ENCODE results near the gene PREP. TPM values are rescaled to one million over a fixed set of nuclear protein-coding genes. Genes with fewer than 3 reads are reported as not detected.
A peak's percentile ranks its signal among the peaks of the same experiment; 100 is the strongest.

PREP gene
- total RNA-seq, 2 donors from 2014 or later = 13.7 to 16.8 TPM

DNA sequence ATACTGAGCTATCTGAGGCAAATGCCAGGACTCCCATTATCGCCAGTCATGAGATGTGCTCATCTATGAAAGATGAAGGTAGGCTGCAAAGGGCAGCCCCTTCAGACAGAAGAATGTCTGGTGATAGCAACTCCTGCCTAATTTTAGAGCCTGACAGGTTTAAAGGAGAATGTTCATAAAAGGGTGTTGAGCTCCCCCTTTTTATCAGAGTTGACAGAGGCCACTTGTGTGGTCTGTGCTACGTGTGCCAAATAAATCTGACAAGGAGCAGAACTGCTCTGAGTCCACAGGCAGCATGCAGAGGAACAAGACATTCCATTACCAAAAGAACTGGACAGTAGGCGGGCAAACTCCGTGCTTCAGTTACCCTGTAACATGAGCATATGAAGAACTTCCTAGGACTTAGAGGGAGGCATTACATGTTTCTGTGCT, 101.8 kb downstream of the PREP start:
- peak overlapping the region in 1 of 2 donors; percentile 76 for H3K27ac ChIP-seq
- H3K4me1 ChIP-seq = no peaks in the 10 kb centered on the region
- TF ChIP-seq, protein P1, sequence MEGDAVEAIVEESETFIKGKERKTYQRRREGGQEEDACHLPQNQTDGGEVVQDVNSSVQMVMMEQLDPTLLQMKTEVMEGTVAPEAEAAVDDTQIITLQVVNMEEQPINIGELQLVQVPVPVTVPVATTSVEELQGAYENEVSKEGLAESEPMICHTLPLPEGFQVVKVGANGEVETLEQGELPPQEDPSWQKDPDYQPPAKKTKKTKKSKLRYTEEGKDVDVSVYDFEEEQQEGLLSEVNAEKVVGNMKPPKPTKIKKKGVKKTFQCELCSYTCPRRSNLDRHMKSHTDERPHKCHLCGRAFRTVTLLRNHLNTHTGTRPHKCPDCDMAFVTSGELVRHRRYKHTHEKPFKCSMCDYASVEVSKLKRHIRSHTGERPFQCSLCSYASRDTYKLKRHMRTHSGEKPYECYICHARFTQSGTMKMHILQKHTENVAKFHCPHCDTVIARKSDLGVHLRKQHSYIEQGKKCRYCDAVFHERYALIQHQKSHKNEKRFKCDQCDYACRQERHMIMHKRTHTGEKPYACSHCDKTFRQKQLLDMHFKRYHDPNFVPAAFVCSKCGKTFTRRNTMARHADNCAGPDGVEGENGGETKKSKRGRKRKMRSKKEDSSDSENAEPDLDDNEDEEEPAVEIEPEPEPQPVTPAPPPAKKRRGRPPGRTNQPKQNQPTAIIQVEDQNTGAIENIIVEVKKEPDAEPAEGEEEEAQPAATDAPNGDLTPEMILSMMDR (IDR thresholded peaks at IDR 0.05) = no peak
- H3K36me3 ChIP-seq = no peaks in the 10 kb centered on the region
- no peak for DNase-seq (ENCODE audit: low spot score)
- H3K9me3 ChIP-seq = no peaks in the 10 kb centered on the region
- peak overlapping the region in 1 of 2 donors; percentile 5 for H3K4me3 ChIP-seq
- no peaks in the 10 kb centered on the region for H3K27me3 ChIP-seq

DNA sequence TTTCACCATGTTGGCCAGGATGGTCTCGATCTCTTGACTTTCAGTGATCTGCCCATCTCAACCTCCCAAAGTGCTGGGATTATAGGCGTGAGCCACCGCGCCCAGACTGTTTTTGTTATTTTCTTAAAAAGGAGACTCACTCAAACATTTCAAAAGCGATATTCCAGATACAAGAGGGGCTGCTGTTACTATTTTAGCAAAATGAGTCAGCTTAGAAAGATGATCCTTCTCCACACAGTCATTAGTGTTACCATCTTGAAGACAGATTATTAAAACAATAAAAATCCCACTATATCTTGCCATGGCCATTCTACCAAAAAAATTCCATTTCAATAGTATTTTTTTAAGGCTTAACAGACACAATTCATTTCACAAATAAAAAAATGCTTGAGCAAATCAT, 102.8 kb downstream of the PREP start:
- TF ChIP-seq, protein P1 (IDR thresholded peaks at IDR 0.05) = no peak

GRCh38 chr6:105294129-105294528, 108.8 kb downstream of the PREP start:
- H3K4me1 ChIP-seq = no peaks in the 10 kb centered on the region
- no peak overlapping the region for H3K4me3 ChIP-seq
- TF ChIP-seq, protein P1 (IDR thresholded peaks at IDR 0.05) = no peak
- H3K27ac ChIP-seq = no peak overlapping the region
- DNase-seq (ENCODE audit: low spot score) = no peak
- H3K9me3 ChIP-seq = no peaks in the 10 kb centered on the region
- no peaks in the 10 kb centered on the region for H3K27me3 ChIP-seq
- no peaks in the 10 kb centered on the region for H3K36me3 ChIP-seq

More for the DNA sequence above, 102.8 kb downstream of the PREP start:
- Histone ChIP-seq H3K36me3 (no peaks in the 10 kb centered on the region), H3K4me3 (no peak overlapping the region), H3K27me3 (no peaks in the 10 kb centered on the region), H3K9me3 (no peaks in the 10 kb centered on the region), H3K27ac (peak overlapping the region in 1 of 2 donors; percentile 76), H3K4me1 (no peaks in the 10 kb centered on the region)
- DNase-seq (ENCODE audit: low spot score) = no peak

- no peak for DNase-seq (ENCODE audit: low spot score)
- TF ChIP-seq, protein P1 (IDR thresholded peaks at IDR 0.05) = no peak
- H3K27me3 ChIP-seq = no peaks in the 10 kb centered on the region
- no peaks in the 10 kb centered on the region for H3K9me3 ChIP-seq
- peaks cover 6% of the 10 kb centered on the region for H3K36me3 ChIP-seq
- no peak overlapping the region for H3K27ac ChIP-seq
- H3K4me3 ChIP-seq = no peak overlapping the region
- no peaks in the 10 kb centered on the region for H3K4me1 ChIP-seq
Measured at GRCh38 chr6:105292689-105293339, 110.1 kb downstream of the PREP start.

DNA sequence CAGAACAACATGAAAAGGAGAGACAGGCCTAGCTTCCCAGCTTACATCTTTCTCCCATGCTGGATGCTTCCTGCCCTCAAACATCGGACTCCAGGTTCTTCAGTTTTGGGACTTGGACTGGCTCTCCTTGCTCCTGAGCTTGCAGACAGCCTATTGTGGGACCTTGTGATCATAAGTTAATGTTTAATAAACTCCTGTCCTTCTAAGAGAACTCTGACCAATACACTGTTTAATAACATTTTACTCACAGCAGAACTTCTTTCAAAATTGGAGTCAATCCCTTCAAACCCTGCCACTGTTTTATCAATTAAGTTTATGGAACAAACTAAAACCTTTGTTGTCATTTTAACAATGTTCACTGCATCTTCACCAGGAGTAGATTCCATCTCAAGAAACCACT, 111.4 kb downstream of the PREP start:
- Histone ChIP-seq H3K4me1 (no peaks in the 10 kb centered on the region), H3K27ac (no peak overlapping the region), H3K4me3 (no peak overlapping the region), H3K9me3 (no peaks in the 10 kb centered on the region), H3K36me3 (peaks cover 12% of the 10 kb centered on the region), H3K27me3 (no peaks in the 10 kb centered on the region)
- no peak for DNase-seq (ENCODE audit: low spot score)
- TF ChIP-seq, protein P1 (IDR thresholded peaks at IDR 0.05) = no peak

Measured in right atrium auricular region (tissue), 2 donors.